ENCODE results near the gene KRTAP29-1.

The KRTAP29-1 gene

DNA sequence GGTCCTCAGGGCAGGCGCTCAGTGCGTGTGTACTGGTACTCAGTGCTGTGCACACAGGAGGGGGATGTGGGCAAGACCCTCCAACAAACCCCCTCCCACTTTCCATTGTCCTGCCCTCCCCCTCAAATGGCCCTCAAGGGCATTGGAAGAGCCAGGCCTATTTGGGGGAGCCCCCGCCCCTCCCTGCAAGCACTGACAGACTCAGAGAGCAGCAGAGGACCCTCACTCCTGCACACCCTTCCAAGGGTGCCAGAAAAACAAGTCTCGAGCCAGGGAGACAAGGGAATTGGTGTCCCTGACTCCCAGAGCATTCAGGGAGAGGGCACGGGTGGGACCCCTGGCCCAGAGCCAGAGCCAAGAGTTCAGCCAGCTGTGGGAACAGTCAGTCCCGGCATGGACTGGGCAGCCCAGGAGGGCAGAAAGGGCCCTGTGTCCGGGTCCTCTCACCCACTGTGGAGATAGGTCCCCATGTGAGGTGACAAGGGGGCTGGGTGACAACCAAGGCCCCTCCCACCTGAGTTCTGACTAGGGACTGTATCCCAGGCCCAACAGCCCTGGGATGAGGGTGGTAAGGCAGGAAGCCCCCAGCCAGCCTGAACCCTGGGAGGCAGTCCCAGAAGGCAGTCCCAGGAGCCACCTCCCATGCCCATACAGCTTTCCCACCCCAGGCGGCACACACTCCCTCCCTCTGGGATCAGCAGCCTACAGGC lies 24.9 kb upstream of the KRTAP29-1 start:
- DNase-seq (ENCODE audit: low read depth): no peak

DNA sequence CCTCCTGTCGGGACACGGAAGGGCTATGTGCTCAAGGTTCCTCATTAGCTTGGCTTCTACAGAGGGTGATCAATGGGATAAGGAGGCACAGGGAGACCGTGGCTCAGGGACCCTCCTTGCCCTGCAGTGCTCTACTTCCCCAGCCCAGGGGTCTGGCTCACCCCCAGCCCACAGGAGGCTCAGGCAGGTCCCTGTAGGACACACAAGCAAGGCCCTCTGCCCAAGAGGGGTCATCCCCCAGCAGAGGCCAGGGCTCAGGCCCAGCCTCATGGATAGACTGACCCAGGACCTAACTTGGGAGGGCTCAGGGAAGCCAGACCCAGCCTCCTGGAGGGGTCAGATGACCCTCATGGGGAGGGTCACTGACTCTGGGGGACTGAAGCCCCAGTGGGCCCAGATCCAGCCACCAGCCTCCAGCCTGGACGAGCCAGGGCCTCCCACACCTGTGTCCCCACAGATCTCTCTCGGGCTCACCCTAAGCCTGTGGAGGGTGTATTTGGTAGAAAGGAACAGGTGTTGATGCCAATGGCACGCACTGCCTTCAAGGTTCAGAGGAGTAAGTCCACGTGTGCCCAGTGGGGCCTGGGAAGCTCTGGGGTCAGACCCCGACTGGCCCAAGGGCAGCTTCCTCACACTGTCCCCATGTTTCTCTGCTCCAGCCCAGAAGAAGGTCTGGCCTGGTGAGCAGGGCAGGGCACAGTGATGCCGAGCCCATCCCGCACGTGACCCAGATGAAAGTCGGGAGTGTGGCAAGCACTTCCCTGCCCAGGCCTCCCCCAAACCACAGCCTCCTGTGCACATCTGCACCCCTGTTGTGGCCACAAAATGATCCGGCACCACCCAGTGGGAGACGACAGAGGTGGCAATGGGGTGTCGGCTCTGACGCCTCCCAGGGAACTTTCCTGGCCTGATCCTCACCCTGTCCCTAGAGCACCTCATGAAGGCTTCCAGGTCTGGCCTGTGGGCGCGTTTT lies 23.8 kb upstream of the KRTAP29-1 start:
- DNase-seq (ENCODE audit: low read depth): no peak

DNA sequence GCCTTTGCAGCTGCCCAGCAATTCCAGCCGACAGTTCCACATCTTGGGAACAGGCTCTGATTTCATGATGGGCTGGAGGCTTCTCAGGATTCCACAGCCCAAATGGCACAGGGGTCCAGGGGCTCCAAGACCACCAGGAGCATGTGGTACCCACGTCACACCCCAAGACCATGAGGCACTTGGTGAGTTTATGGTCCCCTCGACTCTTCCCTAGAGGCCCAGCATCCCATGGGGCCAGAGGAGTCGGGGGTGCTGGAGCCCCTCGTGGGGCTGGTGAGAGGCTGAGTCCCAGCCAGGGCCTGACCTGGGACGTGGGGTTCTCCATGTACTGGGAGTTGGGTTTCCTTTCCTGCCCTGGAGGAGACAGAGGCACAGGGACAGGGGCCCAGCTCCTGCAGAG lies 23.0 kb upstream of the KRTAP29-1 start:
- no peak for DNase-seq (ENCODE audit: low read depth)

DNA sequence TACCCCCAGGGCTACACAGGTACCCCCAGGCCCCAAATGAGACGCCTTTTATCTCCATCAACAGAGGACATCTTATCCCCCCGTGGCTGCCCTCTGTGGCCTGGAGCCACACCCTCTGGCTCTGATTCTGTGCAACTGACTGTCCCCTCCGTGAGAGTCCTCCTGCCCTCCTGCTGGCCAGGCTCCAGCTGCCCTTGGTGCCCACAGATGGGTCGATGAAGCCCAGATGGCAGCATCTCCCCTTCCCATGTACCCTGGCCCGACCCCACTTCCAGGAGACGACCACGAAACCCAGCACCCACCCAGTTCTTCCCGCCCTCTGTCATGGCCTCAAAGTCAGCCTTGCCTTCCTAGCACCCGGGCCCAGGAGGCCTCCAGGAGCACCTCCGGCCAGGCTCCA lies 22.5 kb upstream of the KRTAP29-1 start:
- no peak for DNase-seq (ENCODE audit: low read depth)

DNA sequence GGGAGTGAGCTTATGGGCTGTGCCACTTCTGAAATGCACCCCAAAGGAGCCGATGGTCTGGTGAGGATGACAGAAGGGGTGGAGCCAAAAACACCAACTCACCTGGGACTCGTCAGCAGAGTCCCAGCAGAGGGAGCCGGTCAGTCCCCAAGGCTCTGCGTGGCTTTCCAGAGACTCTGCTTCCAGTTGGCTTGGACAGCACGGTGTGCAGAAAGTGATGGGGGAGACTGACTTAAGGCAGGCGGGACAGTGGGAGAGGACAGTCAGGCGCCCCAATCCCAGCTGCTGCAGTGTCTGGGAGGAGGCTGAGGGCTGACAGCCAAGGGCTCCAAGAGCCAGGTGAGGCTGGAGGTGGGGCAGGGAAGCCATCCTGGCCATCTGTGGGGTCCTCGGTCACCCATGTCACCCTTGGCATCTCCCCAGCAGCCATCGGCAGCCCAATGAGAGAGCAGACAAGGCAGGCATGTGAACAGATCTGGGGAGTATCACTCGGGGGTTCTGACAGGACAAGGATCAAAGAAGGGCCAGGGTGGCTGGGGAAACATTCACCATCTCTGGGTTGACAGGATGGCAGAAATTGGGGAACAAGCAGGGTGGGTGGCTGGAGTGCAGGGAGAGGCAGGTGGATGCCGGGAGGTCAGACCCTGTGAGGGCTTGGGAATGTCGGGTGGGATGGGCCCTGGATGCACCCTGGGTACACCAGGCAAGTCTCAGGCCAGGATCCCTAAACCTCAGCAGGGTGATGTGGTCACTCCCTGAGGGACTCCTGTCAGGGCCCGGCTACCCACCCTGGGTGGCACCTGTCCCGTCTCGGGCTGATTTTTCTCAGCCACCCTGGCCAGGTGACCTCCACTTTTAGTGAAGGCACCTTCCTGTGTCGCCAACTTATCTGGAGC lies 21.8 kb upstream of the KRTAP29-1 start:
- peak; percentile 15 for DNase-seq (ENCODE audit: low read depth)

DNA sequence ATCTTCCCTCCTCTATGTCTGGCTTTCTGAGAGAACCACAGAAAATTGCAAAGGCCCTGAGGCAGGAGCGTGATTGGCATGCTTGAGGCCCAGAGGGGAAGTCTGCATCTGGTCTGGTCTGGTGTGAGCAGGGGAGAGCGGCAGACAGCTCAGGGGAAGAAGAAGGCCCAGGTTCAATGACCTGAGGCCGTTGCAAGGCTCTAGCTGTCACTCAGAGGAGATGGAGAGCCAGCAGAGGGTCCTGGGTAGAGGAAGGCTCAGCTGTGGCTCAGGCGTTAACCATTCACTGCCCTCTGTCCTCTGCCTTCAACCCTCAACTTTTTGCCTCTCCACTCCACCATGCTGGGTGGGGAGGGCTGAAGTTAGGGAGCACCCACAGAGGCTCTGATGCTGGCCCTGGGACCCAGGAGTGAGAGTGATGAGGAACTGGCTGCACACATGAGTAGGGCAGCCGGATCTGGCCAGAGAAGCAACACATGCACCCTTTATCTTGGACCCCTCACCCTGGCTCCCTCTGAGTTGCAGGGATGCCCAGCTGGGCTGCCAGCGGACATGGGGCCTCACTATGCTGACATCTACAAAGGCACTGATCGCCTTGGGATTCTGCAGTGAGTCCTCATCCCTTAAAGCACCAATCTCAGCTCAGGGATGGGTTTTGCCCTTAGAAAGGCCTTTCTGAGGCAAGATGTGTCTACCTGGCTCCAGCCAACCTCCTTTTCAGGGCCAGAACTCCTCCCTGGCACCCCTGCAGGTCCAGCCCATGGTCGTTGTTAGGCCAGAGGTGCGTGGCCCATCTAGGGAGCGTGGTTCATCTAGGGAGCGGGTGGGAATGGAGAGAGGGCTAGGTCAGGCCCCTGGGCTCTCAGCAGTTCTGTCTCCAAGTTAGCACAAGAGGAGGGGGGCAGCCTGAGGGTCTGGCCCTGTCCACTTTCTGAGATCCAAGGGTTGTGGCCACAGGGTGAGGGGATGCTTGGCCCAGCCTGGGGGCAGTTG lies 20.5 kb upstream of the KRTAP29-1 start:
- no peak for DNase-seq (ENCODE audit: low read depth)

DNA sequence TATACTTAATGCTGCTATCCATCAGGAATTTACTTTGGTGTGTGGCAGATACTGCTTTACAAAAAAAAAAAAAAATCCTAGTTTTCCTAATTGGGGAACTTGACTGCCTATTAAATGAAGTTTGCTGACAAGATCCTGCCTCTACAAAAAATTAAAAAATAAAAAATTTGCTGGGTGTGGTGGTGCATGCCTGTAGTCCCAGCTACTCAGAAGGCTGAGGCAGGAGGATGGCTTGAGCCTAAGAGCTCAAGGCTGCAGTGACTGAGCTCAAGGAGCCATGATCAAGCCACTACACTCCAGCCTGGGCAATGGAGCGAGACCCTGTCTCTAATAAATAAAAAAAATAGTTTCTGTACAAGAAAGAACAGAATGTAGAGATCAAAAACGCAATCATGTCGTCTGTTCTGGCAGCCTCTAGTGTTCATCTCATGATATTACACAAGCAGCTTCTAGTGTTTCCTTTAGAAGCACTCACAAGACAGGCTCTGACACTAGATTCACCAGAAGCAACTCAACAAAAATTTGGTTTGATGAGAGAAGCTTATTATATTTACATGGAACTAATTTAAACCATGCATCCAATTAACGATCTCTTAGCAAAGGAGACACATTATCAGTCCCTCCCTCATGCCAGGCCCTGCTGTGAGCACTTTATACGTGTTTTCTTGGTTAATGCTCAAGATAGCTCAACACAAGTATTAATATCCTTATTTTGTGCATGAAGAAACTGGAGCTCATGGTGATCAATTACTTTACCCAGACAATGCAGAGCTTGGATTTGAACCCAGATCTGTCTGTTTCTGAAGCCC lies 19.6 kb upstream of the KRTAP29-1 start:
- DNase-seq (ENCODE audit: low read depth): peak; percentile 70

DNA sequence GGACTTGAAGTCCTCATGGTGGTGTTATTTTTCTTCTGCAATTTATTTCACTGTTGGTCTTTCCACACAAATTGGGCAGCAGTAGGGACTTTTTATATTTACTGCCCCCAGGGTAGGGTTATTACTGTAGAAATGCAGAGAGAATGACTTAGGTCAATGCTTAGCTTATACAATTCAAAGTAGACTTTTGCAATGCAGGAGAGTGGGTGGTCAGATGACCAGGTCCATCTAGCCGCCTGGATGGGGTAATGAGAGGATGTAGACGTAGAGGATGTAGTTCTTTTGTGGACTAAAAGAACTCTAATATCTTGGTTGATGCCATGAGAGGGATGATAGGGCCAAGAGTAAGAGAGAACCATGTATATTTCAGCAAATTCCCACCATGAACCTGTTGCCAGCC lies 15.6 kb upstream of the KRTAP29-1 start:
- DNase-seq (ENCODE audit: low read depth): no peak

DNA sequence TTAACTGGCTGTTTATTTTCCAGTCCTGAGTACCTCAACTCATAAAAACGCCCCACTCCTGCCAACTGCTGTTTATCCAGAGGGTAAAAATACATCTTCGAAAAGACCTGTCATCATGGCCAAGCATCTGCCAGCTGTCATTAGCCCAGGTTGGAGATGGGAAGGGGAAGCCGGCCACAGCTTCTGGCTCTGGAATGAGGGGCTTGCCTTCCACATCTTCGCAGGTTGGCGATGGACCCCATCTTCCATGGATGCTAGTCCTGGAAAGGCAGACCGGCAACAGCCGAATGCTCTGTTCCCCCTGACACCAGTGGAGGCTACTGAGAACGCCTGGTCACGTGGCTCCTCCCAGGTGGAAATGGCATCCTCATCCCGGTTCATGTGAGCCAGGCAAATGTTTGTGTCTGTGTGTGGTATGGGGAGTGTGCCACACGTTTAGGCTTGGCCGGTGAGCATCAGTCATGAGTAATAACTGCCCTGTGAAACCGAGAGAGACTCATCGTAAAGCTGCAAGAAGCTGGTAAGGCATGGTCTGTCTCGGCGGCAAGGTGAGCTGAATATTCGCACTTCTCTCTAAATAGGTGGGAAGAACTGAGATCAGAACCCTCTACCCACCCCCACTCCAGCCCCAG lies 13.3 kb upstream of the KRTAP29-1 start:
- no peak for DNase-seq (ENCODE audit: low read depth)

DNA sequence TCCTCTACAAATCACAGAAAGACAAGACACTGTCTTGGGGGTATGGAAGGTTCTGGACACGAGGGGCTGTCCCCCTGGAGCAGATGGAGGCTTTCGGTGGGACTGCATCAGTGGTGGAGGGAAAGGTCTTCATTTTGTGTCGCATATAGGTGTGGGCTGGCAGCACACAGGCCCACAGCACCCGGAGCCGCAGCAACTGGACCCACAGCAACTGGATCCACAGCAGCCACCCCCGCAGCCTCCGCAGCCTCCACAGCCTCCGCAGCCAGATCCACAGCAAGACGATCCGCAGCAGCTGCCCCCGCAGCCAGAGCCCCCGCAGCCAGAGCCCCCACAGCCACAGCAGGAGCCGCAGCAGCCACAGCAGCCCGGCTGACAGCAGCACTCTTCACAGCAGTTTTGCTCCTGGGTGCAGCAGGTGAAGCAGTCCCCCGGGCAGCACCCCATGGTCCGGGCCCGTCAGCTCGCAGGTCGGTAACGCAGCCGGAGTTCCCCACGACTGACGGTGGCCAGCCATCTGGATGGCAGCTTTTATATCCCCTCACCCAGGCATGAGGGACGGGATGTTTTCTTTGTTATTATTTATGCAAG lies 12.6 kb upstream of the KRTAP29-1 start, which contains the start of gene KRTAP17-1:
TSS of gene KRTAP17-1 (minus strand) at position 507 of the 591 bp plus-strand sequence. CDS start at position 447, 60 bp downstream.
- DNase-seq (ENCODE audit: low read depth): no peak

DNA sequence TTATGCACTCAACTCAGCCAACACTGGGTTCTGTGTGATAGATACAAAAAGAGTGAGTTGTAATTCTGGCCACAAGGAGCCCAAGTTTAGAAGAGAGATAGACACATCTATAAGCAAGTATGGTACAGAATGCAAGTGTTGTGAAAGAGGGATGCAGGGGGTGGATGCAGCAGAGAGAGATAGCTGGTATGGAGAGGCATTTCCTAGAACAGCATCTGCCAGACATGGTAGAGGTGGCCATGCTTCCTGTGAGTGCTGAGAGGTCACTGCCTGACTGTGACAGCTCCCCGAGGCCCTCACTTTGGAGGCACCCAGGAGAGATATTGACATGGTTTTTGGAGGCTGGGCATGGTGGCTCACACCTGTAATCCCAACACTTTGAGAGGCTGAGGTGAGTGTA lies 8.5 kb upstream of the KRTAP29-1 start:
- no peak for DNase-seq (ENCODE audit: low read depth)

DNA sequence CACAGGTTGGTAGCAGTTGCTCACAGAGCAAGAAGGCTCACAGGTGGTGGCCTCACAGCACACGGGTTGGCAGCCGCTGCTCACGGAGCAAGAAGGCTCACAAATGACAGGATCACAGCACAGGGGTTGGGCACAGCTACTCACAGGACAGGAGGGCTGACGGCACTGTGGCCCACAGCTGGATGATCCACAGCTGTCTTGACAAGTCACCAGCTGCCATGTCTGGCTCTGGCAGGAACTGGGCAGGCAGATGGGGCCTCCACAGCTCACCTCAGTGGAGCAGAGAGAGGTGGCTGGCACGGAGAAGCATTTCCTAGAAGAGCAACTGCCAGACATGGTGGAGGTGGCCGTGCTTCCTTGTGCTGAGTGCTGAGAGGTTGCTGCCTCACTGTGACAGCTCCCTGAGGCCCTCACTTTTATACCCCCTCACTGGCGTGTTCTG lies 6.3 kb upstream of the KRTAP29-1 start, which contains the start of gene KRTAP16-1:
TSS of gene KRTAP16-1 (minus strand) at position 392 of the 442 bp plus-strand sequence. CDS start at position 336, 56 bp downstream.
- no peak for DNase-seq (ENCODE audit: low read depth)

DNA sequence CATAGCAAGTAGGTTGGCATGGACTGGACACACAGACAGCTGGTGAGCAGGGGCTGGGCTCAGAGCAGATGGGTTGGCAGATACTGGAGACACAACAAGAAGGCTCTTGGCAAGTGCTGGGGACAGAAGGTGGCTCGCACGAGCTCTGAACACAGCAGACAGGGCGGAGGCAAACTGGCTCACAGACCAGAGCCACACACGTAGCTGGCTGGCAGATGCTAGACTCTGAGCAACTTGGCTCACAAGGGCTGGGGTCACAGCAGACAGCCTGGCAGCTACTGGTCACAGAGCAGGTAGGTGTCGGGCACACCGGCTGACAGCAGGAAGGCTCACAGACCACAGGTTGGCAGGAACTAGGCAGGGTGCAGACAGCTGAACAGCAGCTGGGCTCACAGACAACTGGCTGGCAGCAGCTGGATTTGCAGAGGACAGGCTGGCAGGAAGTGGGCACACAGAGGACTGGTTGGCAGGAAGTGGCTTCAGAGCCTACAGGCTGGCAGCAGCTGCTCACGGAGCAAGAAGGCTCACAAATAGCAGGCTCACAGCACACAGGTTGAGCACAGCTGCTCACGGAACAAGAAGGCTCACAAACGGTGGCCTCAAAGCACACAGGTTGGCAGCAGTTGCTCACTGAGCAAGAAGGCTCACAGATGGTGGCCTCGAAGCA lies 5.7 kb upstream of the KRTAP29-1 start:
- no peak for DNase-seq (ENCODE audit: low read depth)

DNA sequence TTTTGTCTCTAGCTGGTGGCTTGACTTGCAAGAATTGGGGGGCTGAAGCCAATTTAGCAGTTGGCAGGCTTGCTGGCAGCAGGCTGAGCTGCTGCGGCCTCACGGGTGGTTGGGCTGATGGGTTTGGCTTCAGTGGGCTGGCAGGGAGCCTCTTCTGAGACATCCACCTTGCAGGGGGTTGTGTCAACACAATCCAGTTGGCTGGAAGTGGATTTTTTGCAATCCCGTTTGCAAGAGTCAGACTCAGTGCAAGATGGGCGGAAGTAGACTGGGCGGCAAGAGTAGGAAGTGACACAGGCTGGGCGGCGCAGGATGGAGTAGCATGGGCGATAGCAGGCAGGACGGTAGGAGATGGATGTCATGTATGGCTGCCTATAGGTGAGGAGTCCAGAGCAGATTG lies 5.0 kb upstream of the KRTAP29-1 start:
- DNase-seq (ENCODE audit: low read depth): no peak

DNA sequence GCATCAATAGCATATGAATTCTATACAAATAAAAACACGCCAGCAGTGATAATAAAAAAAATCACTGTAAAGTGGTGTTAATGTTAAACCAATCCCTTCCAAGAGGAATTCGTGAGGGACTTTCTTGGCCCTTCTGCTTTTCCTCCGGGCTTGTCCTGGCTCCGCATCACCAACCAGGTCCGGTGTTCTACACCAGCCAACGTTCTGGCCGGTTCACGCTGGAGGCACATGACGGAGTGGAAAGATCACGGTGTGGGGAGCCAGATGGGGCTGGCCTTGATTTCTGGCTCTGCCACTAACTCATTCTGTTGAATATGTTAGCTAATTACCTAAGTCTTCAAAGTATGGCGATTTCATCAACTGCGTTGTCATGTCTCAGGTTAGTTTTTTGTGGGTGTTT lies 1.4 kb upstream of the KRTAP29-1 start:
- DNase-seq (ENCODE audit: low read depth): no peak

DNA sequence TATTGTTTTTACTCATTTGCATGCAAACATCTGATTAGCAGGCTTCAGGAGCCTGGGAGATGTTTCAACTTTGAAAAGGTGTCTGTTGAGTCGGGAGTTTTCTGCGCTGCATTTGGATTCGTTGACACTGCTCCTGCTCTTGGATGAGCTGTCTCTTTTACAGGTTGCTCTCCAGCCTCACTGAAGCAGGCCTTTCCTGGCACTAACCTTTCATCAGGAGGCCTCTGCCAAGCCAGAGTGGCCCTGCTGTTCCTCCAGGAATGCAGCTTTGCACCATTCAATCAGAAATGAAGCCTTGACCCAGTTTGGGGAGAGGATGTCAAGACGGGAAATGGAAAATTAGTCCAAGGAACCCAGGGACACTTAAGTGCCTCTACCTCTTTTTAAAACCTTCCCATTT lies 330 bp upstream of the KRTAP29-1 start:
- DNase-seq (ENCODE audit: low read depth): no peak

DNA sequence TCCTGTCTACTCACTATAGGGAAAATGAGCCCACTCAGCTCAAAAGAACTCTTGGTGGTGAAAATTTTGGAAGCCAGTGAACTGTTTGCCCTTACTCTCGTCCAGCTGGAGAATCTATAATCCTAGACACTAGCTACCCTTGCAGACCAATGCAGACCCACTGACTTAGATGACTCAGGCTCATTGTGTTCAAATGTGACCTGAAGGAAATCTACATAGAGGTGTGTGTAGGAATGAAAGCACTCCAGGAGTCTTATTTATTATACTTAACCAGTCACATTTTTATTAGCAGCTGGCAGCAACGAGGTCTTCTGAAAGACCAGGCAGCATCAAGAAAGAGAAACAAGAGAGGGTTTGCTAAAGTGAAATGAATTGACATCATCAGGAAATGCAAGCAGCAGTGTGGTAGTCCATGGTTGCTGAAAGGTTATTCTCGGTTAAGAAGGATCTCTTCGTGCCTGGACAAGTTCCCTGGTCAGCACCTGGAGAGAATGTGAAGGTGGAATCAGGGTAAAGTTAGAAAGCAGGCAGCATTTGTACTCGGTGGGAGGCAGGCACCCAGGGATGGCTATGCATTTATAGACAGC lies 1.4 kb downstream of the KRTAP29-1 start:
- no peak for DNase-seq (ENCODE audit: low read depth)

All from amniotic epithelial cell (primary cell).